Mesothelial cell of epicardium (in vitro differentiated cells): ENCODE results near the gene FAM111B. TPM values are rescaled to one million over a fixed set of nuclear protein-coding genes. Genes with fewer than 3 reads are reported as not detected.

Experiments
- DNase-seq, 2 experiments: peaks; one replicate each; pipeline ENCODE4 v3.0.0; 2021; ENCODE audit warnings: low spot score in 2 of 2; ENCODE audit not compliant: unreplicated experiment in 2 of 2
- H3K27ac Mint-ChIP-seq: 2 replicates; pipeline ENCODE4 v1.8.0; 2021; ENCODE audit warnings: mixed read lengths
- H3K27me3 Mint-ChIP-seq: 2 replicates; pipeline ENCODE4 v1.8.0; 2021; ENCODE audit warnings: low read depth, mixed read lengths
- H3K36me3 Mint-ChIP-seq: 2 replicates; pipeline ENCODE4 v1.8.0; 2021; ENCODE audit warnings: mixed read lengths
- H3K4me1 Mint-ChIP-seq: 2 replicates; pipeline ENCODE4 v1.8.0; 2021; ENCODE audit warnings: mixed read lengths
- H3K4me3 Mint-ChIP-seq: 2 replicates; pipeline ENCODE4 v1.8.0; 2021; ENCODE audit warnings: mild to moderate bottlenecking, moderate library complexity, mixed read lengths
- H3K9me3 Mint-ChIP-seq: 2 replicates; pipeline ENCODE4 v1.8.0; 2021; ENCODE audit warnings: mixed read lengths
- total RNA-seq: library from RNA; stranded (reverse); gene quantifications from 3 replicates; pipeline ENCODE4 v1.2.1, GENCODE V29; 2021
- TF ChIP-seq, protein P1 (sequence below): fragments of 200-600 bp; sonication (generic); IDR thresholded peaks from one replicate; pipeline ENCODE4 v1.5.0; 2021; ENCODE audit warnings: antibody characterized with exemption; ENCODE audit not compliant: unreplicated experiment

FAM111B gene
- total RNA-seq, 1 donor from 2014 or later, result 6.9 TPM

DNA sequence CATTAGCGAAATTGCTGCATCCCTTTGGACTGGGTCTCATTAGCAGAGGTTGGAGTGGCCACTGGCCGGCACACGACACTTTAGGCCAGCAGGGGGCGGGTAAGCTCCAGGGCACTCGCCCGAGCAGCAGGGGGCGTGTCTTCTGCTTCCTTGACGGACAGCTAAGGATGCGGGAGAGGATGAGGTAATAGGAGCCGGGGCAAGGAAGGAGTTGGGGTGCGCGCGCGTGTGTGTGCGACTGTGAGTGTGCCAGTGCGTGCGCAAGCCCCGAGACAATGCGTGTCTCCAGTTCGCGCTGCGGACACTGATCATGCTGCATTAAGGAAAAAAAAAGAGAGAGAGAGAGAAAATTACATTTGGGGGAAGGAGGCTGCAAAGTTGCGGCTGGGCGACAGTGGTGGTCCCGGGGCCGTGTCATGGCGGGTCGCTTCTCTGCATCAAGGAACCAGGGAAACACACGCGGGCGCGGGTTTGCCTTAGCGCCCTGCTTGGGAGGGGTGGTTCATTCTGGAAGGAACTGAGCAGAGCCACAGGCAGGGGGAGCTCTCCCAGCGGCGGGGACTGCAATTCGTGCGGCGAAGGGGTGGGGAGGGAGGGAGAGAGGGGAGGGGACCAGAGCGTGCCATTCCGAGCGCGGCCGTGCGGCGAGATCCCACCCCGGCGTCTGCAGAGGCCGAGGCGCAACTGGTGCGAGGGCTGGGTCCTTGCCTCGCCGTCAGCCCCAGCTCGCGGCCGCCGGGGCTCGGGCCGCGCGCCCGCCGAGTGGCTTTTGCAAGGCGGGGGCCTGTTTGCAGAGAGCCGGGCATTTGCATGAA, 64.7 kb downstream of the FAM111B start, which contains the start of gene DTX4:
Gene DTX4 (plus strand): TSS at position 625 of the 815 bp plus-strand sequence. CDS start 464 bp downstream, outside the sequence.
- H3K4me1 Mint-ChIP-seq, result peaks cover 34% of the 10 kb centered on the region
- TF ChIP-seq, protein P1, sequence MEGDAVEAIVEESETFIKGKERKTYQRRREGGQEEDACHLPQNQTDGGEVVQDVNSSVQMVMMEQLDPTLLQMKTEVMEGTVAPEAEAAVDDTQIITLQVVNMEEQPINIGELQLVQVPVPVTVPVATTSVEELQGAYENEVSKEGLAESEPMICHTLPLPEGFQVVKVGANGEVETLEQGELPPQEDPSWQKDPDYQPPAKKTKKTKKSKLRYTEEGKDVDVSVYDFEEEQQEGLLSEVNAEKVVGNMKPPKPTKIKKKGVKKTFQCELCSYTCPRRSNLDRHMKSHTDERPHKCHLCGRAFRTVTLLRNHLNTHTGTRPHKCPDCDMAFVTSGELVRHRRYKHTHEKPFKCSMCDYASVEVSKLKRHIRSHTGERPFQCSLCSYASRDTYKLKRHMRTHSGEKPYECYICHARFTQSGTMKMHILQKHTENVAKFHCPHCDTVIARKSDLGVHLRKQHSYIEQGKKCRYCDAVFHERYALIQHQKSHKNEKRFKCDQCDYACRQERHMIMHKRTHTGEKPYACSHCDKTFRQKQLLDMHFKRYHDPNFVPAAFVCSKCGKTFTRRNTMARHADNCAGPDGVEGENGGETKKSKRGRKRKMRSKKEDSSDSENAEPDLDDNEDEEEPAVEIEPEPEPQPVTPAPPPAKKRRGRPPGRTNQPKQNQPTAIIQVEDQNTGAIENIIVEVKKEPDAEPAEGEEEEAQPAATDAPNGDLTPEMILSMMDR, result peak; percentile 85
- peak; percentile 88 to 96 for DNase-seq
- H3K9me3 Mint-ChIP-seq, result no peaks in the 10 kb centered on the region
- H3K27me3 Mint-ChIP-seq, result peaks cover 4% of the 10 kb centered on the region
- peak within 1 kb of the TSS; percentile 96 for H3K27ac Mint-ChIP-seq
- H3K4me3 Mint-ChIP-seq, result peak within 1 kb of the TSS; percentile 92
- H3K36me3 Mint-ChIP-seq, result no peaks in the 10 kb centered on the region

DNA sequence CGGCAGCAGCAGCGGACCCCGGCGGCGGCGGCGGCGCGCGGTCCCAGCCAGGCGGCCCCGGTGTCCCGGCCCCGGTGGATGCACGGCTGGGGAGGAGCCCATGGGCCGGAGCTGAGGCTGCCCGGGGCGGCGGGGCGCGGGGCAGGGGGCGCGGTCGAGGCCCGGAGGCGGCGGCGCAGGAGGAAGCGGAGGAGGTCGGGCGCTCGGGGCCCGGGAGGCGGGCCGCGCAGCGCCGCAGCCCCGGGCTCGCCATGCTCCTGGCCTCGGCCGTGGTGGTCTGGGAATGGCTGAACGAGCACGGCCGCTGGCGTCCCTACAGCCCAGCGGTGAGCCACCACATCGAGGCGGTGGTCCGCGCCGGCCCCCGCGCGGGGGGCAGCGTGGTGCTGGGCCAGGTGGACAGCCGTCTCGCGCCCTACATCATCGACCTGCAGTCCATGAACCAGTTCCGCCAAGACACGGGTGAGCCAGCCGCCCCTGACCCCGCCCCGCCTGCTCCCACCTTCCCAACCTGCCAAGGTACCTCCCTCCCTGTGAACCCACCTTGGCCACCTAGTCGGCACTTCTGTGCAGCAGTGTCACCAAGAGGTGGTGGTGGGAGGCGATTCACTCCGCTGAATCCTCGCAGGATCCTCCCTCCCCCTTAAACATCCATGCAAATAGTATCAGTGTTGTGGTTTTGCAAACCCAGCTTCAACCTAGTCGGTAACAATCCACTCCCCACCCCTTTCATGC, 65.5 kb downstream of the FAM111B start:
- peaks cover 34% of the 10 kb centered on the region for H3K4me1 Mint-ChIP-seq
- peaks cover 6% of the 10 kb centered on the region for H3K36me3 Mint-ChIP-seq
- H3K27ac Mint-ChIP-seq, result peak overlapping the region; percentile 96
- no peak for DNase-seq
- no peaks in the 10 kb centered on the region for H3K27me3 Mint-ChIP-seq
- H3K9me3 Mint-ChIP-seq, result no peaks in the 10 kb centered on the region
- TF ChIP-seq, protein P1, result no peak
- H3K4me3 Mint-ChIP-seq, result peak overlapping the region; percentile 92

DNA sequence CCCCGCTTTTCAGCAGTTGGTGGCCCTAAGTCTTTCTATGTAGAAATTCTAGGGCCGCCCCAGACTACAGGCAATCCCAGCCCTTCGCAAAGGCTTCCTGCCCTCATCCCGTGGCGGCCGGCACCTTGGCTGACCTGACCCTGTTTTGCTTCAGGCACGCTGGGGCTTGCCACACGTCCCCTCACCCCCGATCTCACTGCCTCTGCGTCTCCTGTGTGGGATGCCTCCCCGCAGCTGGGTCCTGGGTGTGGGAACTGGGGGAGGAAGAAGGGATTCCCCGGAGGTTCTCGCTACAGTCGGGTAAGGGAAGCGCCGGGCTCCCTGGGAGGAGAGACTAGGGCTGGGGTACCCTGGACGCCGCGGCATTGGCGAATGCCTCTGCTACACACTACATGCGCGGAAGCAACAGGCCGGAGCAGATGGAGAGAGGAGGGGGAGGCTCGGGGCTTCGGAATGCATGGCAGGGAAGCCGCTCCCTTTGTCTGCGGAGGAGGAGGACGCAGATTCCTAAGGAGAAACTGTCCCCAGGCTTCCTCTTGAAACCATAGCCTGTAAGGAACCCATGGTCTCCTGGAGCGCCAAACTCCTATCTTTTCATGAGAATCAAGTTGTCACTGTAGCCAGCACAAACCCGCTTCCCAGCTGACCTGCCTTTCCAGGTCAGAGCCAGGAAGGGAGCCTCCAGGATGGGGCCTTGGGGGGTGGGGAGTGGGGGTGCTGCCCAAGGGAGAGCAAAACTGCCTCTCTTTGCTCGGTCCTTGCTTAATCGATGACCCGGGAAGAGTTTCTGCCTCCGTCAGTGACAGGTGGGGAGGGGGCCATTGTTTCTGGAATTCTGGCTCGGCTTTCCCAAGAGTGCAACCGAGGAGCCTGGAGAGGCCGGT, 66.3 kb downstream of the FAM111B start:
- no peaks in the 10 kb centered on the region for H3K27me3 Mint-ChIP-seq
- peak; percentile 63 to 74 for DNase-seq
- peaks cover 39% of the 10 kb centered on the region for H3K4me1 Mint-ChIP-seq
- no peaks in the 10 kb centered on the region for H3K9me3 Mint-ChIP-seq
- H3K36me3 Mint-ChIP-seq, result peaks cover 8% of the 10 kb centered on the region
- H3K27ac Mint-ChIP-seq, result peak overlapping the region; percentile 96
- H3K4me3 Mint-ChIP-seq, result peak overlapping the region; percentile 92
- TF ChIP-seq, protein P1, result no peak

DNA sequence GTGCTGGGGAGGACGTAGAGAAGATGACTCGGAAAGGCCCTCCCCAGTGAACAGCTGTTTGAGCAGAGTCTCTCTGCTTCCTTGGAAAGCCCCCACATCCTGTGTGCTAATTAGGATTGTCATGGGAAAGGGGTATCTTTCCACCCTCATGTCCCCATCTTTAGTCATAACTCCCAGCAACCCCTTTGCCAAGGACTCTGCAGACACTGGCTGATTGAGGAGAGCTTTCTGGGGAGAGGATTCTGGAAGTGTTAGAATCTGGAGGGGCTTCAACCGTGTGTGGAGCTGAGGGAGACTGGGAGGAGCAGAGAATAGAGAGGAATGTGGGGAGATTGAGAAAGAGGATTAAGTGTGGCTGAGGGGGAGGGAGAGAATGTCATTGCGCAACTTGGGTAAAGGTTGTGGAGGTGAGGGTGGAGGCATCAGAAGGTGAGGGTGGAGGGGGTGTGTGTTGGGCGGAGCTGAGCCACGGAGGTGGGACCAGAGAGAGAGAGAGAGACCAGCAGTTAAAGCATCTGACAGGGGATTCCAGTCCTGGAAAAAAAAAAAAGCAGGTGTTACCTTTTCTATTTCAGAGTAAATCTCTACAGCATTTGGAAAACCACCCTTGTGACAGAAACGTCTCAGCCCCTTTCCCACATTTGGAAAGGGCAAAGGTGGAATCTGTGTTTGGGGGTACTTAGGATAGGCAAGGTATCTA, 67.1 kb downstream of the FAM111B start:
- Mint-ChIP-seq H3K4me3 (peak overlapping the region; percentile 92), H3K4me1 (peaks cover 42% of the 10 kb centered on the region)
- no peak for DNase-seq

More for the DNA sequence above, 67.1 kb downstream of the FAM111B start:
- H3K36me3 Mint-ChIP-seq, result peaks cover 10% of the 10 kb centered on the region
- peak overlapping the region; percentile 96 for H3K27ac Mint-ChIP-seq
- no peaks in the 10 kb centered on the region for H3K27me3 Mint-ChIP-seq
- no peaks in the 10 kb centered on the region for H3K9me3 Mint-ChIP-seq
- TF ChIP-seq, protein P1, result no peak
